Stomach (tissue), 4 donors: ENCODE measurements around the gene CHMP1A.

Experiments
- POLR2A ChIP-seq, 4 donors: fragments of 450-650 bp; IDR thresholded peaks; one replicate each; pipeline ENCODE4 v1.6.1; 2016; ENCODE audit warnings: antibody characterized with exemption in 4 of 4, control low read depth in 2 of 4, mild to moderate bottlenecking in 1 of 4, moderate library complexity in 1 of 4
- POLR2AphosphoS5 ChIP-seq, 3 donors: sonication (generic); formaldehyde crosslinking; IDR thresholded peaks; one replicate each; pipeline ENCODE4 v1.6.1; 2016; ENCODE audit warnings: antibody characterized with exemption in 3 of 3
- TF ChIP-seq, protein P1 (sequence below), 7 experiments: fragments of 450-650 bp in 4 of 7; fragments of 200-600 bp in 3 of 7; sonication (generic) in 3 of 7; IDR thresholded peaks; one replicate each; pipeline ENCODE4 v1.5.1; 2016 to 2019; ENCODE audit warnings: antibody characterized with exemption in 7 of 7, control low read depth in 2 of 7, mild to moderate bottlenecking in 1 of 7

DNA sequence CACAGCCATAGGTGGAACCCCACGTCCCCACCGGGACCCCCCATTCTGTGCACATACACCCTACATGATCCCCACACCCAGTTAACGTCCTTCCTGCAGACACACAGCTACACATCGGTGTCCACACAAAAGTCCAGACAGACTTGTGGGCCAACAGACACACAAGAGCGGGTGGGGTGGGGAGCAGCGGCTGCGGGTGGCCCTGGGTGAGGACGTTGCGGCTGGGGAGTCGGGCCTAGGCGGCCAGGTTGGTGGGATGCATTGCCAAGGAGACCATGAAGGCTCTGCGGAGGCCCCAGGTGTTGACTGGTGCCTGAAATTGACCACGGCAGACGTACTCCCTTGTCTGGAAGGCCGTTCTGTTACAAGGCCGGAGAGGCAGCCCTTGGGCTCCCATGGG, 52.7 kb downstream of the CHMP1A start:
- TF ChIP-seq, protein P1, sequence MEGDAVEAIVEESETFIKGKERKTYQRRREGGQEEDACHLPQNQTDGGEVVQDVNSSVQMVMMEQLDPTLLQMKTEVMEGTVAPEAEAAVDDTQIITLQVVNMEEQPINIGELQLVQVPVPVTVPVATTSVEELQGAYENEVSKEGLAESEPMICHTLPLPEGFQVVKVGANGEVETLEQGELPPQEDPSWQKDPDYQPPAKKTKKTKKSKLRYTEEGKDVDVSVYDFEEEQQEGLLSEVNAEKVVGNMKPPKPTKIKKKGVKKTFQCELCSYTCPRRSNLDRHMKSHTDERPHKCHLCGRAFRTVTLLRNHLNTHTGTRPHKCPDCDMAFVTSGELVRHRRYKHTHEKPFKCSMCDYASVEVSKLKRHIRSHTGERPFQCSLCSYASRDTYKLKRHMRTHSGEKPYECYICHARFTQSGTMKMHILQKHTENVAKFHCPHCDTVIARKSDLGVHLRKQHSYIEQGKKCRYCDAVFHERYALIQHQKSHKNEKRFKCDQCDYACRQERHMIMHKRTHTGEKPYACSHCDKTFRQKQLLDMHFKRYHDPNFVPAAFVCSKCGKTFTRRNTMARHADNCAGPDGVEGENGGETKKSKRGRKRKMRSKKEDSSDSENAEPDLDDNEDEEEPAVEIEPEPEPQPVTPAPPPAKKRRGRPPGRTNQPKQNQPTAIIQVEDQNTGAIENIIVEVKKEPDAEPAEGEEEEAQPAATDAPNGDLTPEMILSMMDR (IDR thresholded peaks at IDR 0.05): no peak
- no peak for TF ChIP-seq POLR2A (IDR thresholded peaks at IDR 0.05)
- TF ChIP-seq POLR2AphosphoS5 (IDR thresholded peaks at IDR 0.05): no peak
